Measurements from ENCODE around the gene KCNQ1OT1. TPM values are rescaled to one million over a fixed set of nuclear protein-coding genes. Genes with fewer than 3 reads are reported as not detected.

Gene KCNQ1OT1
- total and polyA plus RNA-seq, 2 of the 4 experiments (the other 2 are of a cell fraction) = 0.14 to 2.0 TPM

DNA sequence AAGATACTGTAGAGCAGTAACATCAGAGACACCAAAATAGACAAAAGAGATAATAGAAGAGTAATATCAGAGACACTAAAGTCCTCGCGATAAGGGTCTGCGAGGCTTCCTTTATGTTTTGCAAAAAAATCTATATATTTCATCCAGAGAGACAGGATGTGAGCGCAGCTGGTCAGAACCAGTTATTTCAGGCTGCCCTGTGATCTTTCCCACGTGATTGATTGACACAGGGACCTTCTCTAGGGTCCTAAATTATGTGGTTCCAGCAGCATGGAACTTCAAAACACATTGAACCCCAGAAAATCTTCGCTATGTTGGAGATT lies 136.9 kb downstream of the KCNQ1OT1 start:
- Histone ChIP-seq H3K18ac (ENCODE audit: low read depth, low read length) (no peak overlapping the region), H3K56ac (ENCODE audit: extremely low read depth, insufficient read depth, low read length) (no peak overlapping the region), H3K36me3 (ENCODE audit: control insufficient read depth, insufficient read depth, low read length) (no peaks in the 10 kb centered on the region), H2BK15ac (ENCODE audit: low read depth, low read length) (no peak overlapping the region), H3K4me2 (ENCODE audit: low read depth, low read length) (no peak overlapping the region), H2BK120ac (ENCODE audit: low read depth, low read length) (no peak overlapping the region), H4K5ac (ENCODE audit: low read depth, low read length) (no peak overlapping the region), H4K8ac (ENCODE audit: low read depth in 2 of 2, low read length in 2 of 2) (no peak overlapping the region), H3K4me3 (ENCODE audit: insufficient read depth, low read depth, low read length) (no peak overlapping the region), H3K4me1 (ENCODE audit: control insufficient read depth, insufficient read depth, low read length) (no peaks in the 10 kb centered on the region), H3K9ac (ENCODE audit: low read depth, low read length) (no peak overlapping the region), H3K9me3 (ENCODE audit: control insufficient read depth, insufficient read depth, low read length) (no peaks in the 10 kb centered on the region), H4K91ac (ENCODE audit: insufficient read depth, low read depth, low read length) (no peak overlapping the region), H2AK5ac (ENCODE audit: low read depth, low read length) (no peak overlapping the region), H3K23ac (ENCODE audit: low read depth, low read length) (no peak overlapping the region), H4K20me1 (ENCODE audit: insufficient read depth, low read length) (no peaks in the 10 kb centered on the region; the same call in 1 of the 2 replicates), H3K27me3 (ENCODE audit: control insufficient read depth, insufficient read depth, low read length) (peaks cover 32% of the 10 kb centered on the region), H2BK5ac (ENCODE audit: low read depth, low read length, poor library complexity, severe bottlenecking) (no peak overlapping the region), H2AFZ (replicated peaks; ENCODE audit: low read length, poor library complexity) (no peak overlapping the region), H3K79me1 (ENCODE audit: low read depth in 1 of 2, low read length in 2 of 2) (no peaks in the 10 kb centered on the region), H3K4ac (ENCODE audit: low read depth, low read length) (no peak overlapping the region), H3K27ac (ENCODE audit: insufficient read depth, low read length) (no peak overlapping the region), H3K14ac (replicated peaks; ENCODE audit: low read depth, low read length) (no peak overlapping the region), H2BK20ac (ENCODE audit: low read depth, low read length) (no peak overlapping the region), H2AK9ac (replicated peaks; ENCODE audit: low read depth, low read length, poor library complexity) (no peak overlapping the region), H3K9me1 (ENCODE audit: insufficient read depth, low read length) (no peaks in the 10 kb centered on the region)
- DNase-seq (no peak), ATAC-seq (ENCODE audit: low read depth) (no peak)
- in situ Hi-C loops (cut with MboI; ENCODE audit: low sequenced_read_pairs) = no loop called here
- no TSS peak for BruUV-seq (replicated peaks)
- intact Hi-C loops (cut with micrococcal nuclease) = no loop called here
- POLR2A ChIA-PET (ENCODE audit: unreplicated experiment) = no interaction called here
- 83% methylated on average over 1 of the region's 6 CpGs; no CpG with 5 or more reads in 1 of the 2 experiments for WGBS, 2 experiments (ENCODE audit: extremely low coverage in 2 of 2, insufficient read length in 1 of 2)
- dilution Hi-C loops (cut with HindIII; ENCODE audit: low sequenced_read_pairs, unreplicated experiment) = no loop called here
- CTCF ChIA-PET = no interaction called here
- TF ChIP-seq MXI1 (IDR thresholded peaks at IDR 0.05; ENCODE audit: borderline replicate concordance, low read depth, low read length) = no peak
- TF ChIP-seq, protein P1, sequence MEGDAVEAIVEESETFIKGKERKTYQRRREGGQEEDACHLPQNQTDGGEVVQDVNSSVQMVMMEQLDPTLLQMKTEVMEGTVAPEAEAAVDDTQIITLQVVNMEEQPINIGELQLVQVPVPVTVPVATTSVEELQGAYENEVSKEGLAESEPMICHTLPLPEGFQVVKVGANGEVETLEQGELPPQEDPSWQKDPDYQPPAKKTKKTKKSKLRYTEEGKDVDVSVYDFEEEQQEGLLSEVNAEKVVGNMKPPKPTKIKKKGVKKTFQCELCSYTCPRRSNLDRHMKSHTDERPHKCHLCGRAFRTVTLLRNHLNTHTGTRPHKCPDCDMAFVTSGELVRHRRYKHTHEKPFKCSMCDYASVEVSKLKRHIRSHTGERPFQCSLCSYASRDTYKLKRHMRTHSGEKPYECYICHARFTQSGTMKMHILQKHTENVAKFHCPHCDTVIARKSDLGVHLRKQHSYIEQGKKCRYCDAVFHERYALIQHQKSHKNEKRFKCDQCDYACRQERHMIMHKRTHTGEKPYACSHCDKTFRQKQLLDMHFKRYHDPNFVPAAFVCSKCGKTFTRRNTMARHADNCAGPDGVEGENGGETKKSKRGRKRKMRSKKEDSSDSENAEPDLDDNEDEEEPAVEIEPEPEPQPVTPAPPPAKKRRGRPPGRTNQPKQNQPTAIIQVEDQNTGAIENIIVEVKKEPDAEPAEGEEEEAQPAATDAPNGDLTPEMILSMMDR (conservative IDR thresholded peaks at IDR 0.05; ENCODE audit: low read depth, low read length) = no peak
- TF ChIP-seq RCOR1 (IDR thresholded peaks at IDR 0.05; ENCODE audit: insufficient replicate concordance, low read length) = no peak
- no peak for TF ChIP-seq MAFK (IDR thresholded peaks at IDR 0.05; ENCODE audit: low read depth, low read length)
- TF ChIP-seq, protein P2, sequence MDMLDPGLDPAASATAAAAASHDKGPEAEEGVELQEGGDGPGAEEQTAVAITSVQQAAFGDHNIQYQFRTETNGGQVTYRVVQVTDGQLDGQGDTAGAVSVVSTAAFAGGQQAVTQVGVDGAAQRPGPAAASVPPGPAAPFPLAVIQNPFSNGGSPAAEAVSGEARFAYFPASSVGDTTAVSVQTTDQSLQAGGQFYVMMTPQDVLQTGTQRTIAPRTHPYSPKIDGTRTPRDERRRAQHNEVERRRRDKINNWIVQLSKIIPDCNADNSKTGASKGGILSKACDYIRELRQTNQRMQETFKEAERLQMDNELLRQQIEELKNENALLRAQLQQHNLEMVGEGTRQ (IDR thresholded peaks at IDR 0.05; ENCODE audit: low read depth, low read length) = no peak
- TF ChIP-seq FOS (IDR thresholded peaks at IDR 0.05; ENCODE audit: low read depth, low read length) = no peak
- TF ChIP-seq MAZ (IDR thresholded peaks at IDR 0.05; ENCODE audit: borderline replicate concordance, low read depth, low read length) = no peak
- TF ChIP-seq POLR2A (IDR thresholded peaks at IDR 0.05; ENCODE audit: low read depth, low read length) = no peak
- TF ChIP-seq BHLHE40 (IDR thresholded peaks at IDR 0.05; ENCODE audit: low read depth, low read length) = no peak
- TF ChIP-seq CEBPB (IDR thresholded peaks at IDR 0.05; ENCODE audit: low read depth, low read length) = no peak
- no peak for TF ChIP-seq RAD21 (IDR thresholded peaks at IDR 0.05; ENCODE audit: low read length)
- no peak for TF ChIP-seq SMC3 (IDR thresholded peaks at IDR 0.05; ENCODE audit: low read depth, low read length)
- TF ChIP-seq, protein P3, sequence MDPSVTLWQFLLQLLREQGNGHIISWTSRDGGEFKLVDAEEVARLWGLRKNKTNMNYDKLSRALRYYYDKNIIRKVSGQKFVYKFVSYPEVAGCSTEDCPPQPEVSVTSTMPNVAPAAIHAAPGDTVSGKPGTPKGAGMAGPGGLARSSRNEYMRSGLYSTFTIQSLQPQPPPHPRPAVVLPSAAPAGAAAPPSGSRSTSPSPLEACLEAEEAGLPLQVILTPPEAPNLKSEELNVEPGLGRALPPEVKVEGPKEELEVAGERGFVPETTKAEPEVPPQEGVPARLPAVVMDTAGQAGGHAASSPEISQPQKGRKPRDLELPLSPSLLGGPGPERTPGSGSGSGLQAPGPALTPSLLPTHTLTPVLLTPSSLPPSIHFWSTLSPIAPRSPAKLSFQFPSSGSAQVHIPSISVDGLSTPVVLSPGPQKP (IDR thresholded peaks at IDR 0.05; ENCODE audit: borderline replicate concordance, low read depth, low read length) = no peak
- TF ChIP-seq CHD1 (IDR thresholded peaks at IDR 0.05; ENCODE audit: low read depth, low read length) = no peak
- no peak for TF ChIP-seq NFE2L2 (IDR thresholded peaks at IDR 0.05; ENCODE audit: low read depth, low read length)
- TF ChIP-seq RFX5 (IDR thresholded peaks at IDR 0.05; ENCODE audit: low read depth, low read length) = no peak
